CD14-positive monocyte (primary cell): Measurements from ENCODE around the gene DBR1. TPM values are rescaled to one million over a fixed set of nuclear protein-coding genes. Genes with fewer than 3 reads are reported as not detected.

Experiments used
- DNase-seq, 3 donors: peaks; one replicate each; pipeline ENCODE4 v3.0.0-alpha.2; 2011 to 2022
- H2AFZ ChIP-seq: 2 replicates; pipeline ENCODE4 v1.6.0; 2012; ENCODE audit warnings: mild to moderate bottlenecking, low read depth, low read length, inconsistent platforms; ENCODE audit not compliant: insufficient read depth, poor library complexity, severe bottlenecking
- H3K27ac ChIP-seq, 2 donors: 1 replicate in 1 of 2; 2 replicates in 1 of 2; pipeline ENCODE4 v1.5.1; 2012 to 2013; ENCODE audit warnings: low read length in 2 of 2, control low read depth in 1 of 2, inconsistent platforms in 1 of 2, low read depth in 1 of 2, mild to moderate bottlenecking in 1 of 2
- H3K27me3 ChIP-seq, 2 donors: one replicate each; pipeline versions ENCODE4 v1.6.0 to v1.6.1; 2011 to 2013; ENCODE audit warnings: low read length in 2 of 2; ENCODE audit not compliant: control insufficient read depth in 2 of 2, insufficient read depth in 2 of 2
- H3K36me3 ChIP-seq, 2 donors: replicated peaks in 1 of 2; 1 replicate in 1 of 2; 2 replicates in 1 of 2; pipeline versions ENCODE4 v1.5.1 to v1.6.1; 2012 to 2013; ENCODE audit warnings: low read length in 2 of 2, control low read depth in 1 of 2, inconsistent platforms in 1 of 2, mild to moderate bottlenecking in 1 of 2; ENCODE audit not compliant: insufficient read depth in 2 of 2, control insufficient read depth in 1 of 2
- H3K4me1 ChIP-seq, 2 donors: 1 replicate in 1 of 2; 2 replicates in 1 of 2; pipeline versions ENCODE4 v1.5.1 to v1.6.1; 2012 to 2013; ENCODE audit warnings: low read length in 2 of 2, control low read depth in 1 of 2, inconsistent platforms in 1 of 2, mild to moderate bottlenecking in 1 of 2, moderate library complexity in 1 of 2; ENCODE audit not compliant: insufficient read depth in 2 of 2, control insufficient read depth in 1 of 2
- H3K4me2 ChIP-seq: replicated peaks from 2 replicates; pipeline ENCODE3; 2012; ENCODE audit warnings: low read length, moderate library complexity, mild to moderate bottlenecking; ENCODE audit not compliant: poor library complexity, severe bottlenecking; ENCODE audit errors: extremely low read depth
- H3K4me3 ChIP-seq, 3 experiments: fragments of 200-600 bp in 1 of 3; sonication (generic) in 1 of 3; replicated peaks in 1 of 3; 1 replicate in 2 of 3; 2 replicates in 1 of 3; pipeline ENCODE4 v1.5.1; 2011 to 2013; ENCODE audit warnings: low read length in 3 of 3, mild to moderate bottlenecking in 3 of 3, control low read depth in 2 of 3, low read depth in 2 of 3, inconsistent platforms in 1 of 3, moderate library complexity in 1 of 3
- H3K79me2 ChIP-seq: 2 replicates; pipeline ENCODE4 v1.6.0; 2012; ENCODE audit warnings: mild to moderate bottlenecking, control low read depth, inconsistent platforms, low read length, moderate library complexity; ENCODE audit not compliant: insufficient read depth
- H3K9ac ChIP-seq: 2 replicates; pipeline ENCODE4 v1.6.0; 2017; ENCODE audit warnings: low read length, mild to moderate bottlenecking; ENCODE audit not compliant: insufficient read depth, poor library complexity, severe bottlenecking
- H3K9me3 ChIP-seq, 2 donors: replicated peaks in 1 of 2; 1 replicate in 1 of 2; 2 replicates in 1 of 2; pipeline versions ENCODE4 v1.5.1 to v1.6.1; 2012 to 2013; ENCODE audit warnings: low read length in 2 of 2, control low read depth in 1 of 2; ENCODE audit not compliant: control insufficient read depth in 1 of 2, insufficient read depth in 1 of 2
- H4K20me1 ChIP-seq: 2 replicates; pipeline ENCODE4 v1.6.0; 2012; ENCODE audit warnings: mild to moderate bottlenecking, low read length, control low read depth, moderate library complexity; ENCODE audit not compliant: insufficient read depth
- H3K27ac Mint-ChIP-seq, 7 donors: one replicate each; pipeline ENCODE4 v1.8.0; 2020; ENCODE audit warnings: mild to moderate bottlenecking in 7 of 7, mixed read lengths in 7 of 7, moderate library complexity in 6 of 7, inconsistent platforms in 2 of 7
- H3K27me3 Mint-ChIP-seq, 3 donors: one replicate each; pipeline ENCODE4 v1.8.0; 2021 to 2022; ENCODE audit warnings: low read depth in 3 of 3, mild to moderate bottlenecking in 3 of 3, mixed read lengths in 3 of 3, moderate library complexity in 3 of 3, inconsistent platforms in 1 of 3
- H3K36me3 Mint-ChIP-seq, 2 donors: one replicate each; pipeline ENCODE4 v1.8.0; 2020; ENCODE audit warnings: mixed read lengths in 2 of 2, inconsistent platforms in 1 of 2, mild to moderate bottlenecking in 1 of 2
- H3K4me1 Mint-ChIP-seq: one replicate; pipeline ENCODE4 v1.8.0; 2020; ENCODE audit warnings: mild to moderate bottlenecking, mixed read lengths
- H3K4me3 Mint-ChIP-seq, 2 donors: one replicate each; pipeline ENCODE4 v1.8.0; 2020; ENCODE audit warnings: mild to moderate bottlenecking in 2 of 2, mixed read lengths in 2 of 2, moderate library complexity in 1 of 2
- H3K9me3 Mint-ChIP-seq, 7 donors: one replicate each; pipeline ENCODE4 v1.8.0; 2020 to 2022; ENCODE audit warnings: mixed read lengths in 7 of 7, mild to moderate bottlenecking in 6 of 7, moderate library complexity in 6 of 7, inconsistent platforms in 2 of 7
- CTCF ChIP-seq: fragments of 200-600 bp; IDR thresholded peaks from one replicate; pipeline ENCODE4 v1.8.0; 2022; ENCODE audit warnings: antibody characterized with exemption, mild to moderate bottlenecking
- WGBS: methylation state at CpG from one replicate; pipeline ENCODE4 v1.1.5; 2013; ENCODE audit warnings: missing lambda C conversion rate; ENCODE audit not compliant: insufficient coverage; 5-methylcytosine and 5-hydroxymethylcytosine counted together
- intact Hi-C, 2 donors: fragments of 100-400 bp; cut with micrococcal nuclease; formaldehyde crosslinking; loops; one replicate each; pipeline versions ENCODE4 v1.15.0 to v1.15.1; 2023
- polyA plus RNA-seq, 3 donors: library from polyadenylated mRNA; depleted of rRNA in 1 of 3; unstranded in 2 of 3; stranded (reverse) in 1 of 3; fragments of 300-500 nt in 2 of 3; fragments of >200 nt in 1 of 3; fragmentation: Illumina TruSeq in 2 of 3; gene quantifications; 1 replicate in 2 of 3; 2 replicates in 1 of 3; pipeline ENCODE4 v1.2.3, GENCODE V29; 2012 to 2021

DBR1 gene
- polyA plus RNA-seq, 3 donors = 4.8 to 7.5 (median 5.6) TPM

- WGBS = no CpG with 5 or more reads among the region's 1 CpG
- H3K9me3 ChIP-seq = no peaks in the 10 kb centered on the region
- TF ChIP-seq CTCF = no peak
- no peak overlapping the region for H3K4me3 ChIP-seq
- H3K27ac Mint-ChIP-seq = peak overlapping the region; percentile 37 to 86 (median 79)
- H3K4me1 ChIP-seq = peaks cover 28 to 40% of the 10 kb centered on the region in 2 donors
- H3K36me3 ChIP-seq = peaks cover 8 to 26% of the 10 kb centered on the region in 2 donors
- peak; percentile 60 to 91 (median 67) for DNase-seq
- H3K4me1 Mint-ChIP-seq = peaks cover 41% of the 10 kb centered on the region
- no peak overlapping the region for H2AFZ ChIP-seq
- no peaks in the 10 kb centered on the region for H3K27me3 ChIP-seq
- H3K9me3 Mint-ChIP-seq = no peaks in the 10 kb centered on the region
- no peak overlapping the region for H3K4me3 Mint-ChIP-seq
- H3K79me2 ChIP-seq = peaks cover 63% of the 10 kb centered on the region
- H3K9ac ChIP-seq = no peak overlapping the region
- intact Hi-C loops = no loop called here
- no peaks in the 10 kb centered on the region for H3K27me3 Mint-ChIP-seq
- no peak overlapping the region for H3K4me2 ChIP-seq
- H3K36me3 Mint-ChIP-seq = peaks cover 22 to 24% of the 10 kb centered on the region in 2 donors
- H4K20me1 ChIP-seq = no peaks in the 10 kb centered on the region
- H3K27ac ChIP-seq = peak overlapping the region in 1 of 2 donors; percentile 43
Observed at GRCh38 chr3:138219255-138219654, 44.5 kb upstream of the DBR1 start.

DNA sequence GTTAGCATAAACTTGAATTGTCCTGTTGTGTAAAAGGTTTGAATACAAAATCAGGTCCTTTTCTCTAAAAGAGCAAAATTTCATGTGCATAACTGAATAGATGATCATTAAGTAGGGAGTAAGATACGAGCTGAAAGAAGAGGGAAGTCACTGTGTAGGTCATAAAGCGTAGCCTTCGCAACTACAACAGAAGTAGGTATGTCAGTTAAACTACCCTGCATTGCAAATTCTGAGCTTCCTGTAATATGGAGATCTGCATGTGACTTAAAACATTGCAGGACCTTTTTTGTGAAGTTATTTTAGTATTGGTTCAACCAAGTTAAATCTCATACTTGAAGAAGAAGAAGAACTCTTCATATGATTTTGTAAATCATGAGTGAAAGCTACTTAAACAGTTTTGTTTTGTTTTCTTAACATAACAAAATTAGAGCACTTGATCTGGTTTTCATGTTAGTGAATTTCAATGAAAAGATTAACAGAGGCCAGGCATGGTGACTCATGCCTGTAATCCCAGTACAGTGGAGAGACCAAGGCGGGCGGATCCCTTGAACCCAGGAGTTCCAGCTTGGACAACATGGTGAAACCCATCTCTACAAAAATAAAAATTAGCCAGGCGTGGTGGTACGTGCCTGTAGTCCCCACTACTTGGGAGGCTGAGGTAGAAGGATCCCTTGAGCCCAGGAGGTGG is 38.8 kb upstream of the DBR1 start:
- TF ChIP-seq CTCF = no peak
- Mint-ChIP-seq H3K4me3 (no peak overlapping the region), H3K36me3 (peaks cover 31 to 34% of the 10 kb centered on the region in 2 donors), H3K9me3 (no peaks in the 10 kb centered on the region), H3K27ac (peak overlapping the region; percentile 35 to 91 (median 74)), H3K4me1 (peaks cover 23% of the 10 kb centered on the region), H3K27me3 (no peaks in the 10 kb centered on the region)
- DNase-seq = peak; percentile 36 to 59 (median 44)
- Histone ChIP-seq H3K4me3 (no peak overlapping the region), H2AFZ (no peak overlapping the region), H3K36me3 (peaks cover 2 to 39% of the 10 kb centered on the region in 2 donors), H3K9me3 (no peaks in the 10 kb centered on the region), H3K79me2 (peaks cover 73% of the 10 kb centered on the region), H3K27ac (peak overlapping the region; percentile 55 to 59), H3K4me1 (peaks cover 5 to 15% of the 10 kb centered on the region in 2 donors), H3K4me2 (no peak overlapping the region), H3K9ac (no peak overlapping the region), H4K20me1 (peaks cover 20% of the 10 kb centered on the region), H3K27me3 (no peaks in the 10 kb centered on the region)
- intact Hi-C loops = no loop called here
- WGBS = 0% methylated on average over 2 of the region's 7 CpGs
